ENCODE data around the gene NOL11. TPM values are rescaled to one million over a fixed set of nuclear protein-coding genes. Genes with fewer than 3 reads are reported as not detected.

Gene NOL11
- total RNA-seq, 6 experiments from 2014 or later: 35.0 to 50.7 (median 44.2) TPM

GRCh38 chr17:67730731-67731130 is 13.0 kb downstream of the NOL11 start:
- no peak for TF ChIP-seq CTCF (IDR thresholded peaks at IDR 0.05)
- no peak overlapping the region for H3K4me3 Mint-ChIP-seq
- H3K27me3 Mint-ChIP-seq (ENCODE audit: insufficient read depth): no peaks in the 10 kb centered on the region
- no peak overlapping the region for H3K27ac Mint-ChIP-seq
- no peak for DNase-seq
- H3K4me1 Mint-ChIP-seq (ENCODE audit: low read depth): no peaks in the 10 kb centered on the region
- peaks cover 4% of the 10 kb centered on the region; the same call in 1 of the 2 replicates for H3K9me3 Mint-ChIP-seq
- H3K36me3 Mint-ChIP-seq (ENCODE audit: low read depth): peaks cover 45% of the 10 kb centered on the region

GRCh38 chr17:67733449-67733848 is 15.7 kb downstream of the NOL11 start:
- no peaks in the 10 kb centered on the region for H3K4me1 Mint-ChIP-seq (ENCODE audit: low read depth)
- peaks cover 4% of the 10 kb centered on the region; the same call in 1 of the 2 replicates for H3K9me3 Mint-ChIP-seq
- H3K27me3 Mint-ChIP-seq (ENCODE audit: insufficient read depth): no peaks in the 10 kb centered on the region
- H3K4me3 Mint-ChIP-seq: no peak overlapping the region
- TF ChIP-seq CTCF (IDR thresholded peaks at IDR 0.05): no peak
- no peak for DNase-seq
- peaks cover 50% of the 10 kb centered on the region for H3K36me3 Mint-ChIP-seq (ENCODE audit: low read depth)
- H3K27ac Mint-ChIP-seq: no peak overlapping the region; the same call in 1 of the 2 replicates

- no peaks in the 10 kb centered on the region; the same call in 1 of the 2 replicates for H3K27me3 Mint-ChIP-seq (ENCODE audit: insufficient read depth)
- H3K9me3 Mint-ChIP-seq: no peaks in the 10 kb centered on the region
- DNase-seq: no peak
- H3K36me3 Mint-ChIP-seq (ENCODE audit: low read depth): peaks cover 17% of the 10 kb centered on the region
- no peak for TF ChIP-seq CTCF (IDR thresholded peaks at IDR 0.05)
- H3K4me3 Mint-ChIP-seq: no peak overlapping the region
- no peak overlapping the region for H3K27ac Mint-ChIP-seq
- no peaks in the 10 kb centered on the region for H3K4me1 Mint-ChIP-seq (ENCODE audit: low read depth)
These were observed 19.4 kb downstream of the NOL11 start for GRCh38 chr17:67737145-67737544.

- Mint-ChIP-seq H3K27me3 (ENCODE audit: insufficient read depth) (peaks cover 1% of the 10 kb centered on the region), H3K4me3 (no peak overlapping the region), H3K36me3 (ENCODE audit: low read depth) (peaks cover 16% of the 10 kb centered on the region), H3K4me1 (ENCODE audit: low read depth) (no peaks in the 10 kb centered on the region), H3K9me3 (no peaks in the 10 kb centered on the region), H3K27ac (no peak overlapping the region)
- TF ChIP-seq CTCF (IDR thresholded peaks at IDR 0.05): no peak
- DNase-seq: no peak
These were observed 24.3 kb downstream of the NOL11 start for GRCh38 chr17:67742025-67742424.

- no peak for DNase-seq
- H3K27me3 Mint-ChIP-seq (ENCODE audit: insufficient read depth): peaks cover 1% of the 10 kb centered on the region; the same call in 1 of the 2 replicates
- H3K4me3 Mint-ChIP-seq: no peak overlapping the region
- no peak for TF ChIP-seq CTCF (IDR thresholded peaks at IDR 0.05)
- H3K4me1 Mint-ChIP-seq (ENCODE audit: low read depth): no peaks in the 10 kb centered on the region
- H3K9me3 Mint-ChIP-seq: no peaks in the 10 kb centered on the region
- H3K27ac Mint-ChIP-seq: no peak overlapping the region
- H3K36me3 Mint-ChIP-seq (ENCODE audit: low read depth): peaks cover 20% of the 10 kb centered on the region
These were observed 29.2 kb downstream of the NOL11 start for GRCh38 chr17:67746704-67747571.

Measured in HFFc6 (cell line).